Activated naive CD8-positive, alpha-beta T cell treated with anti-CD3 and anti-CD28 coated beads, Interleukin-2, amount 50 U/mL, for 16 hours (primary cell): ENCODE measurements around the gene UBAP1L.
"Not testable (repeated sequence)": the region's sequence is repeated elsewhere in the genome, so short reads cannot be mapped to it uniquely, and the experiment has no call there.

Experiments
- DNase-seq: peaks from one replicate; pipeline ENCODE4 v3.0.0-alpha.2; 2020; ENCODE audit warnings: low read depth, low spot score

The UBAP1L gene

DNA sequence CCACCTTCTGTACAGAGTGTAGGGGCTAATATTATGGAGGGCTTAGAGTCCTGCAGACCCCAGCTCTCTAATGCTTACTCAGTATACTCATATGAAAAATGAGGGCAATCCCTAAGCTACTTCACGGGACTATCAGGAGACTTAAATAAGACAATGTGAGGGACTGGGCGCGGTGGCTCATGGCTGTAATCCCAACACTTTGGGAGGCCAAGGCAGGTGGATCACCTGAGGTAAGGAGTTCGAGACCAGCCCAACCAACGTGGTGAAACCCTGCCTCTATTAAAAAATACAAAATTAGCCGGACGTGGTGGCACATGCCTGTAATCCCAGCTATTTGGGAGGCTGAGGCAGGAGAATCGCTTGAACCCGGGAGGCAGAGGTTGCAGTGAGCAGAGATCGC is 15.2 kb downstream of the UBAP1L start:
- not testable (repeated sequence) for DNase-seq

DNA sequence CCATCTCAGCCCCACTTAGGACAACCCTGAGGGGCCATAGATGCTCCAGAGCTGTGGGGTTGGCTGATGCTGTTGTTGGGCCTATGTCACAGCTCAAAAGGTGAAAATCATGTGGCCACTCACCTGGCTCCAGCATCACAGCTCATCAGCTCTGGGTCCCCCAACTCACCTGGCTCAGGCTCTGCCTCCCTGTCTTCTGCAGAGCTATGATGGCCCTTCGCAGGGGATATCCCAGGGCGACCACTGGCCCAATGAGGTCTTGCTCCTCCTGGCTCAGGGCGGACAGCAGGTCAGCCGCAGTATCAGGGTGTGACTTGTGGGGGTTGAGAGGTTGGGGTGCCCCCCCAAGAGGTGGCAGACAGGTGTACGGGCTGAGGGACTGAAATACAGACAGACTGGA is 15.7 kb downstream of the UBAP1L start:
- DNase-seq: no peak

- DNase-seq: no peak
Measured at GRCh38 chr15:65097651-65098263, 17.2 kb downstream of the UBAP1L start.

- no peak for DNase-seq
Measured at GRCh38 chr15:65096481-65097385, 18.3 kb downstream of the UBAP1L start.

DNA sequence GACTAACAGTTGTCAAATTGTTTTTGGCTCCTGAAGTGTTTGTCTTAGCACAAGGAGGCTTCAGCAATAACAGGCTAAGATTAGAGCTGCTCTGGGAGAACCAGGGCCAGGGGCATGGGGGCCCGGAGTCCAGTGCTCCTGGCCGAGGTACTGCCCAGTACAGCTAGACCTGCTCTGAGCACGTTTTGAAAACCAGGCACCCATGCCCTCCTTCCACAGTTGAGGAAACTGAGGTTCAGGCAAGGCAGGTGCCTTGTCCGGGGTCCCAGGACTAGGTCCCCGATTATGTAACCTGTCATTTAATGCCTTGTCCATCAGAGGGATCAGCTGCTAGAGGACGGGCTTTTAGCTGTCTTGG is 19.3 kb downstream of the UBAP1L start:
- DNase-seq: no peak

GRCh38 chr15:65095011-65095746 is 19.8 kb downstream of the UBAP1L start:
- DNase-seq: no peak

GRCh38 chr15:65094294-65094995 is 20.6 kb downstream of the UBAP1L start:
- no peak for DNase-seq

DNA sequence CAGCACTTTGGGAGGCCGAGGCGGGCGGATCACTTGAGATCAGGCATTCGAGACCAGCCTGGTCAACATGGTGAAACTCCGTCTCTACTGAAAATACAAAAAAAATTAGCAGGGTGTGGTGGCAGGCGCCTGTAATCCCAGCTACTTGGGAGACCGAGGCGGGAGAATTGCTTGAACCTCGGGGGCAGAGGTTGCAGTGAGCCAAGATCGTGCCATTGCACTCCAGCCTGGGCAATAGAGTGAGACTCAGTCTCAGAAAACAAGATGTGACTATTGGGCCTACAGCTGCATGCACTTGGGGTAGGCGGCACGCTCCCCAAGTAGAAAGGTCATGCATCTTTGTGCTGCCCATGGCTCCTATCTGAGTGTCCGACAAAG is 21.2 kb downstream of the UBAP1L start:
- not testable (repeated sequence) for DNase-seq

DNA sequence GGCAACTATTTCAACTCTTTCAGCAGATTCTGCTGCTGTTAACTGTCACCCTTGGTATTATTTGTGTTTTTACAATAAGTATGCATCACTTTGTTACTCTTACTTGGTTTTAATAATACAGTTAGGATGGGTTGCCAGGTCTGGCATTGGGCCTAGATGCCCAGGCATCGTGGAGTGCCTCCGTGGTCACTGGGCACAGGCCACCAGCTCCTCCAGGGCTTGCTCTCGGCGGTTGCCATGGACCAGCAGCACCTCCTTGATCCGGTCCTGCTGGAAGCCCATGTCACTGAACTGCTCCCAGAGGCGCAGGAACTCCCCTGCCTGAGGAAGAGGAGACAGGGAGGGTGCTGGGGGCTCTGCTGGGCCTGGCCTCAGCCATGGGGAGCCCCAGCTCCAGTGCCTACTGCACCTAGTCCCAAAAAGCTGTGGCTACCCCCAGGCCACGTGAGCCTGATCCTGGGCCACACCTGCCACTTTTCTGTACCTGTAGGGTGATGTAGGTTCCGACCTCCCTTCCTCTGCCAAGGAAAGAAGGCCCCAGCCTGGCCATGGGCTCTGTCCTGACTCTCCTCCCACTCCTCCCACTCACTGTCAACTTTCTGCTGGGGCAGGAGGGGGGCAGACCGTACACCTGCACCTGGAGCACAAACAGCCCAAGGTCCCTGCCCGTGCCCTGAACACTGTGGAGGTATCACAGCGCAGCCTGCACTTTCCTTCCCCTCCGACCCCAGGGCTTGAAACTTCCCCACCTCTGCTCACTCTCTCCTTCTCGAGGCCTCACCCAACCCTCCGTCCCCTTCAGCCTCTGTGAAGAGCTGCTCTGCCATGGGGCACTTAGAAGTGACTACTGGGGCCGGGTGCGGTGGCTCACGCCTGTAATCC is 21.8 kb downstream of the UBAP1L start:
- DNase-seq: no peak

GRCh38 chr15:65091946-65092770 is 22.8 kb downstream of the UBAP1L start:
- no peak for DNase-seq

DNA sequence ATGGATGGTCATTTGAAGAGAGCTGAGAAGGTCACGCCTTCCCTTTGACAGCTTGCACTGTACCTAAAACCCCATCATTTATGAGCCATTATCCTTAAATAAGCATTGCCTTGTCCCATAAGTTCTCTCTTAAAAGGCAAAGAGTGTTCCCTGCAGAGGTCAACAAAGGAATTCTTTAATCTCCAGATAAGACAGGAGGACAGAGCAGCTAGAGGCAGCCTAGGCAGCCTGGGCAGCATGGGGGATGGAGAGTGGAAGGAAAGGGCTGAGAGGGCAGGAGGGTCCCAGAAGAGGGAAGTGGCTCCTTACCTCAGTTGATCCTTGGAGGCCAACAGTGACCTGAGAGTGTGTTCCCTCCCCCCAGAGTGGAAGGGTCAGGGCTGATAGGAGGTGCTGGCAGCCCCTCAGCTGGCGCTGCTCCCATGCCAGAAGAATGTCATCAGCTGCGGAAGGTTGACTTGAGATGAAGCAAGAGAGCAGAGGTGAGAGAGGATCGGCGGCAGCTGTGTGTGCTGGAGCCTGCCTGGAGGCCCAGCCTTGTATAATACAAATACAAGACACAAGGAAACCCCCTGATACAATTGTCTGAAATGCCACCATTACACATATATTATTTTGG is 25.7 kb downstream of the UBAP1L start:
- DNase-seq: no peak

DNA sequence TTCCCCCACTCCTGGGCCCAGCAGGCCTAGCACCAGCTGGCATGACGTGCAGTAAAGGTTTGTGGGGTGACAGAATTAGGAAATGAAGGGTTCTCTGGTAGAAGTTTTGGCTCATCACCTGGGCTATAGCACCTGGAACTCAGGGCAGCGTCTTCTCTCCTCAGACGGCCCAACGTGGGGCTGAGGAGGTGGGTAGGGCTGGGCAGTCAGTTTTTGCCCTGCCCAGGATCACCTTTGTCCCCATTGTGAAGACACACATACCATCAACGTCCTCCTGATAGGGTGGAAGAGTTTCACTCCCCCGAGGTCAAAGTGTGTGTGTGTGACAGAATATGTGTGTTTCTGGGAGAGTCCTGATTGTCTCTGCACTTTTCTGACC is 26.4 kb downstream of the UBAP1L start:
- DNase-seq: no peak

GRCh38 chr15:65087873-65088642 is 26.9 kb downstream of the UBAP1L start:
- no peak for DNase-seq

DNA sequence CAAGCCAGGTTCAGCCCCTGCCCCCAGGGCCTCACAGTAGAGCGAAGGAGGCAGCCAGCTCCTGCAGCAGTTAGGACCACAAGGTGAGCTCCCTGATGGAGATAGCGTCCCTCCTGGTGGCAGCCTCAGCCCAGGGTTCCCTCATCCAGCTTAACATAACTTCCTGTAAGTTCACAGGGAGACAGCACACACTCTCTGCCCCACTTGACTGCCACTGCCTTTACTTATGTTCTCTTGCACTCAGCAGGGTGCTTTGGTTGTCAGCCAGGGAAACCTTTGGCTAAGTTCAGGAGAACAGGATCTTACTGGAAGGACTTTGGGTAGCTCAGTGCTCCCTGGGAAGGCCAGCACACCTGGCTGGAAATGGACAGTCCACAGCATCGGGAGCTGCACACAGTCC is 27.6 kb downstream of the UBAP1L start:
- DNase-seq: no peak

DNA sequence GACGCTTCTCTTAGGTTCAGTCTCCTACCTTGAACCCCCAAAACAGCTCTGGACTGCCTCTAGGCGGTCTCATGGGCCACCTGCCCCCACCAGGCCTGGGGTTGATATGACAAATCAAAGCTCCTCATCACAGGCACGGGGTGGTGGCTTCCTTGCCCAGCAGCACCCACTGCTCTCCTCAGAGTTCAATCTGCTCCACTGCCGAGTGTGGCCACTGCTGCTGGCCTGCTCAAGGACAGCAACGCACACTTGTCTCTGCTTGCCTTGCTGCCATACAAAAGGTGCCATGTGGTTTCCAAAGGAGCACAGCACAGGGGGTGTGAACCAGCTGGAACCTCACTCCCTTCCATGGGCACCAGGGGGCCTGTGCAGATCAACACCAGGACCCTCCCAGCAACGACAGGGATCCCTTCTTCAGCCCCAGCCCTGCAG is 28.3 kb downstream of the UBAP1L start:
- DNase-seq: no peak

GRCh38 chr15:65085990-65086679 is 28.9 kb downstream of the UBAP1L start:
- DNase-seq: no peak

DNA sequence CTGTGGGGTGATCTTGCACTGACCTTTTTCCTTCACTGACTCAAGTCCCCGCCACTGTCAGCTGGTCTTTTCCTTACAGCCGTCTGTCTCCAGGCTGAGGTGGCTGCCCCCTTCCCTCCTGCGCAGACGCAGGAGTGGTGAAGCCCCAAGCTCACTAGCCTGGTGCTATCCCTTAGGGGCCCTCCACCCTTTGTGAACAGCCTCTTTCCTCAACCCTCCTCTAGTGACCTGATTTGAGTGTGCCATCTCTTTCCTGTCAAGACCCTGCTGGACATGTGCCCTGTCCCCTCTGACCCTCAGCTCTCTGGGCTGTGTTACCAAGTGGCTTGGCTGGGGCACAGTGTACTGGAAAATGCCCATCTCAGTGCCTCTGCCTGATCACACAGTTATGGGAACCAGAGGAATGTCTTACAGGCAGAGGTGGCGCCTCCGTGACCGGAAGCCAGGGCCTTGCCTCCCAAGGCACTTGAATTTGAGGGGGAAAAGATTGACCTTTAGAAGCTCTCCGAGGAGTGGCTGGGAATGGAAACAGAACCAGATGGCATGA is 29.7 kb downstream of the UBAP1L start:
- DNase-seq: no peak
